ENCODE results near the gene FSTL4.

Gene FSTL4

GRCh38 chr5:133624316-133624715 lies 12.0 kb upstream of the FSTL4 start:
- H3K27ac ChIP-seq (ENCODE audit: low read length), result no peak overlapping the region
- no peaks in the 10 kb centered on the region for H3K9me3 ChIP-seq (ENCODE audit: insufficient read depth, low read length, severe bottlenecking)
- TF ChIP-seq EZH2 (IDR thresholded peaks at IDR 0.05; ENCODE audit: borderline replicate concordance, low read depth, low read length, severe bottlenecking), result no peak
- no peak for TF ChIP-seq CTCF (IDR thresholded peaks at IDR 0.05; ENCODE audit: borderline replicate concordance, extremely low read depth, low read length, poor library complexity, severe bottlenecking)
- no peaks in the 10 kb centered on the region for H3K36me3 ChIP-seq (ENCODE audit: insufficient read depth, low read length)
- no peaks in the 10 kb centered on the region for H4K20me1 ChIP-seq (ENCODE audit: insufficient read depth, low read length)
- no peak for ATAC-seq (ENCODE audit: insufficient read depth, low read depth)
- no peaks in the 10 kb centered on the region for H3K79me2 ChIP-seq (ENCODE audit: insufficient read depth, low read length)
- no peaks in the 10 kb centered on the region for H3K4me1 ChIP-seq (ENCODE audit: insufficient read depth, low read length)
- no peak overlapping the region for H3K4me2 ChIP-seq (ENCODE audit: insufficient read depth, low read length)
- H3K4me3 ChIP-seq (ENCODE audit: low read depth in 1 of 2, low read length in 2 of 2), result no peak overlapping the region
- peaks cover 3% of the 10 kb centered on the region for H3K27me3 ChIP-seq (ENCODE audit: insufficient read depth, low read length, poor library complexity)
- no peak for DNase-seq
- no peak overlapping the region for H3K9ac ChIP-seq (ENCODE audit: low read depth, low read length)
- H2AFZ ChIP-seq (ENCODE audit: low read depth, low read length), result no peak overlapping the region

GRCh38 chr5:133618141-133618540 lies 5.8 kb upstream of the FSTL4 start:
- Histone ChIP-seq H3K36me3 (ENCODE audit: insufficient read depth, low read length) (no peaks in the 10 kb centered on the region), H3K27ac (ENCODE audit: low read length) (no peak overlapping the region), H3K79me2 (ENCODE audit: insufficient read depth, low read length) (no peaks in the 10 kb centered on the region), H4K20me1 (ENCODE audit: insufficient read depth, low read length) (no peaks in the 10 kb centered on the region), H3K4me1 (ENCODE audit: insufficient read depth, low read length) (no peaks in the 10 kb centered on the region), H3K9ac (ENCODE audit: low read depth, low read length) (no peak overlapping the region), H3K4me2 (ENCODE audit: insufficient read depth, low read length) (0 out of 2 replicates have a peak overlapping the region, but pooled peaks have one; percentile 17), H3K4me3 (ENCODE audit: low read depth in 1 of 2, low read length in 2 of 2) (no peak overlapping the region), H2AFZ (ENCODE audit: low read depth, low read length) (no peak overlapping the region), H3K27me3 (ENCODE audit: insufficient read depth, low read length, poor library complexity) (peaks cover 8% of the 10 kb centered on the region), H3K9me3 (ENCODE audit: insufficient read depth, low read length, severe bottlenecking) (no peaks in the 10 kb centered on the region)
- DNase-seq (no peak), ATAC-seq (ENCODE audit: insufficient read depth, low read depth) (peak; percentile 76)
- TF ChIP-seq CTCF (IDR thresholded peaks at IDR 0.05; ENCODE audit: borderline replicate concordance, extremely low read depth, low read length, poor library complexity, severe bottlenecking) (no peak), EZH2 (IDR thresholded peaks at IDR 0.05; ENCODE audit: borderline replicate concordance, low read depth, low read length, severe bottlenecking) (no peak)

DNA sequence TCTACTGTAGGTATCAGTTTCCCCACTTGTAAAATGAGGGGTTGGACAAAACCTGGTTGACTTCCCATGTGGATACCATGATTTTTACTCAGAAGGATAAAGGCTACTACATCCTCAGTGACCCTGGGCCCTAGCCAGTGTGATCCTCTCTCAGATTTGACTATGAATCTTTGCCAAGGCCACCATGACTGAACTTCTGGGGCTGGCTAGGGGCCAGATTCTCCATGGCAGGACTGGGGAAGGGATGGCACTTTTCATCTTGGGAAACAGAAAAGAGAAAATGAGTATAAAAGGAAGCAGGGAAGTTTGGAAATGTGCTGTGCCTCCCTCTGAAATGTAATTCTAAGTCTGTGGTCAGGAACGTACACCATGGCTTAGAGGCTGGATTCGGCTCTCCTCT lies 1.4 kb upstream of the FSTL4 start:
- Histone ChIP-seq H3K4me3 (ENCODE audit: low read depth in 1 of 2, low read length in 2 of 2) (no peak overlapping the region), H3K4me2 (ENCODE audit: insufficient read depth, low read length) (no peak overlapping the region), H3K9me3 (ENCODE audit: insufficient read depth, low read length, severe bottlenecking) (no peaks in the 10 kb centered on the region), H3K27me3 (ENCODE audit: insufficient read depth, low read length, poor library complexity) (peaks cover 5% of the 10 kb centered on the region), H2AFZ (ENCODE audit: low read depth, low read length) (no peak overlapping the region), H3K9ac (ENCODE audit: low read depth, low read length) (no peak overlapping the region), H3K79me2 (ENCODE audit: insufficient read depth, low read length) (no peaks in the 10 kb centered on the region), H3K4me1 (ENCODE audit: insufficient read depth, low read length) (no peaks in the 10 kb centered on the region), H3K36me3 (ENCODE audit: insufficient read depth, low read length) (no peaks in the 10 kb centered on the region), H3K27ac (ENCODE audit: low read length) (no peak overlapping the region), H4K20me1 (ENCODE audit: insufficient read depth, low read length) (no peaks in the 10 kb centered on the region)
- ATAC-seq (ENCODE audit: insufficient read depth, low read depth) (no peak), DNase-seq (no peak)
- no peak for TF ChIP-seq CTCF (IDR thresholded peaks at IDR 0.05; ENCODE audit: borderline replicate concordance, extremely low read depth, low read length, poor library complexity, severe bottlenecking)
- no peak for TF ChIP-seq EZH2 (IDR thresholded peaks at IDR 0.05; ENCODE audit: borderline replicate concordance, low read depth, low read length, severe bottlenecking)

GRCh38 chr5:133613184-133613583 lies 843 bp upstream of the FSTL4 start:
- no peak for DNase-seq

More at GRCh38 chr5:133613184-133613583, 843 bp upstream of the FSTL4 start:
- Histone ChIP-seq H3K4me2 (ENCODE audit: insufficient read depth, low read length) (no peak overlapping the region), H3K4me3 (ENCODE audit: low read depth in 1 of 2, low read length in 2 of 2) (no peak overlapping the region), H3K36me3 (ENCODE audit: insufficient read depth, low read length) (no peaks in the 10 kb centered on the region), H3K79me2 (ENCODE audit: insufficient read depth, low read length) (no peaks in the 10 kb centered on the region), H3K9ac (ENCODE audit: low read depth, low read length) (no peak overlapping the region), H2AFZ (ENCODE audit: low read depth, low read length) (no peak overlapping the region), H4K20me1 (ENCODE audit: insufficient read depth, low read length) (no peaks in the 10 kb centered on the region), H3K27ac (ENCODE audit: low read length) (no peak overlapping the region), H3K4me1 (ENCODE audit: insufficient read depth, low read length) (no peaks in the 10 kb centered on the region), H3K27me3 (ENCODE audit: insufficient read depth, low read length, poor library complexity) (peaks cover 5% of the 10 kb centered on the region), H3K9me3 (ENCODE audit: insufficient read depth, low read length, severe bottlenecking) (no peaks in the 10 kb centered on the region)
- no peak for TF ChIP-seq CTCF (IDR thresholded peaks at IDR 0.05; ENCODE audit: borderline replicate concordance, extremely low read depth, low read length, poor library complexity, severe bottlenecking)
- no peak for TF ChIP-seq EZH2 (IDR thresholded peaks at IDR 0.05; ENCODE audit: borderline replicate concordance, low read depth, low read length, severe bottlenecking)
- ATAC-seq (ENCODE audit: insufficient read depth, low read depth), result no peak
